HG03457 (cell line): Measurements from ENCODE around the gene FAM222B.
"Not testable (repeated sequence)": the region's sequence is repeated elsewhere in the genome, so short reads cannot be mapped to it uniquely, and the experiment has no call there.

ENCODE experiments used
- ATAC-seq: cut with Tn5 transposase; IDR thresholded peaks from one replicate; pipeline ENCODE4 v1.9.1; 2021; ENCODE audit warnings: moderate number of reproducible peaks; ENCODE audit not compliant: unreplicated experiment

Gene FAM222B

GRCh38 chr17:28873839-28874238 lies 31.2 kb upstream of the FAM222B start:
- ATAC-seq, result no peak

DNA sequence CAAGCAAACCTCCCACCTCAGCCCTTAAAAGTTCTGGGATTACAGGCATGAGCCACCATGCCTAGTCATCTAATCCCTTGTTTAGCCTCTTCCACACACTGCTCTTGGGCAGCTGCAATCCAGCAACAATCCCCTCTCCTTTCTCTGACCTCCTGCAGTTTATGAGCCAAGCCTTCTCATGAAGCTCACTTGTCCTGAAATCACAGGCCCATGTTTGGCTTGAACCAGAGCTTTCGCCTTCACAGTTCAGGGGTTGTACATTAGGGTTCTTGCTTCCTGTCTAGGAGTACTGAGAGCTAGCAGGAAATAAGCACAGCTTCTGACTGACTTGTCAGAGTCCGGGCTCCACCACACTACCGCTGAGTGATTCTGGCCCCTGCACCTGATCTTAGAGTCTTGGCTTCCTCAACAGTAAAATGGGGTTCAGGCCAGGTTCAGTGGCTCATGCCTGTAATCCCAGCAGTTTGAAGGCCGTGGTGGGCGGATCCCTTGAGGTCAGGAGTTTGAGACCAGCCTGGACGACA lies 28.5 kb upstream of the FAM222B start:
- no peak for ATAC-seq

DNA sequence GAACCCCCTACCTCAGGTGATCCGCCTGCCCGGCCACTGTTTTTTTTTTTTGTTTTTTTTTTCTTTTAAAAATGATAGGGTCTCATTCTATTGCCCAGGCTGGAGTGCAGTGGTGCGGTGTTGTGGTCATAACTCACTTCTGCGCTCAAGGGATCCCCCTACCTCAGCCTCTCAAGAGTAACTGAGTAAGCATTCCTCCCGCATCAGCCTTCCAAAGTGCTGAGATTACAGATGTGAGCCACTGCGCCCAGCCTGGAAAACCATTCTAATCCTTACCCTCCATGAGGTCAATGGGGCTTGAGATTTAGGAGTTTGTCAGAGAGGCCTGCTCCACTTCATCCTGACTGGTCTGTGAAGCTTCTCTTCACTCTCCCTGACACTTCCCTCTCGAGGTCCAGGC lies 24.7 kb upstream of the FAM222B start:
- no peak for ATAC-seq

DNA sequence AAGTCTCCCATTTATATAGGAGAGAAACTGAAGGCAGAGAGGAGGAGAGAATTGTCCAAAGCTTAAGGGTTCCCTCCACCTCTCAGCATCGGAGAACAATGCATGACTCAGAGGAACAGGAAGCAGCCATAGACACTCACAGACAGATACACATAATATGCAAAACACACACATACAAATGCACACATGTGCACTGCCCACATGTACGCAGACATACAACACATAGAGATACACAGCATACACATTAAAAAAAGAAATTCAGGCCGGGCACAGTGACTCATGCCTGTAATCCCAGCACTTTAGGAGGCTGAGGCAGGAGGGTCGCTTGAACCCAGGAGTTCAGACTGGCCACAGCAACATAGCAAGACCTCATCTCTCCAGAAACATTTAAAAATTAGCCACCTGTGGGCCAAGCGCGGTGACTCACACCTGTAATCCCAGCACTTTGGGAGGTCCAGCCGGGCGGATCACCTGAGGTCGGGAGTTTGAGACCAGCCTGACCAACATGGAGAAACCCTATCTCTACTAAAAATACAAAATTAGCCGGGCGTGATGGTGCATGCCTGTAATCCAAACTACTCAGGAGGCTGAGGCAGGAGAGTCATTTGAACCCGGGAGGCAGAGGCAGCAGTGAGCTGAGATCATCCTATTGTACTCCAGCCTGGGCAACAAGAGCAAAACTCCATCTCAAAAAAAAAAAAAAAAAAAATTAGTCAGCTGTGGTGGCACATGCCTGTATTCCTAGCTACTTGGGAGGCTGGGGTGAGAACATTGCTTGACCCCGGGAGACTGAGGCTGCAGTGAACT lies 23.6 kb upstream of the FAM222B start:
- no peak for ATAC-seq

DNA sequence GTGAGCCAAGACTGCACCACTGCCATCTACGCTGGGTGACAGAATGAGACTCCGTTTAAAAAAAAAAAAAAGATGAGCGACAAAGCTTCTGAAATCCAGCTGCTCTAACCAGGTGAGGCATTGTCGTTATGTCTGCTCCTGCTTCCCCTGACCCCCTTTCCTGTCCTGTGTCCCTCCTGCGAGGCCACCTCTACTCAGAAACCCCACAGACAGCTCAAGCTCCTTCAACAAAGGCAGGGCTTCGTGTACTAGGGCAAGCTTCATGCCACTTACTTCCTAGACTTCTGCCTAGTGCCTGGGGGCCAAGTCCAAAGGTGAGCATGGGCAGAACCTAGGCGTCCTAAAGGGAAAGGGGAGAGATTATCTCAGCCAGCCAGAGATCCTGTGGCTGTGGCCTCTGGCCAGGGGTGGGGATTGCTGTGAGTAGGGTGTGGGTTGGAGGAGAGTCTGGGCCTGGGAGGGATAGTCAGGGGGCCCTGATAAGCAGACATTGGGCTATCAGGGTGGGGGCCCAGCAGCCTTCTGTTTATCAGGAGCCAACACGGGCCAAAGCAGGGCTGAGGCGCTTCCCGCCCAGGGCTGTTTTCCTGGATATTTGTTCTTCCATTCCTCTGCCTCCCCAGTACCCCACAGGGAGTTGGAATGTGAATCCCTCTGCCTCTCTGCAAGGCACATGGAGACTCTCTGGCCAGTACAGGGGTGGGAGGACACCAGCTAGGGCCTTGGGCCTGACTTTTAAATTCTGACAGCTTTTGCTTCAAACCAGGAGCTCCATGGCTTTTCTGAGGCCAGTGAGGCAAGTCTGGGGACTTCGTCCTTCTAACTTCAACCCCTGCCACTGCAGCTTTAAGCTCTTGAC lies 22.6 kb upstream of the FAM222B start:
- no peak for ATAC-seq

DNA sequence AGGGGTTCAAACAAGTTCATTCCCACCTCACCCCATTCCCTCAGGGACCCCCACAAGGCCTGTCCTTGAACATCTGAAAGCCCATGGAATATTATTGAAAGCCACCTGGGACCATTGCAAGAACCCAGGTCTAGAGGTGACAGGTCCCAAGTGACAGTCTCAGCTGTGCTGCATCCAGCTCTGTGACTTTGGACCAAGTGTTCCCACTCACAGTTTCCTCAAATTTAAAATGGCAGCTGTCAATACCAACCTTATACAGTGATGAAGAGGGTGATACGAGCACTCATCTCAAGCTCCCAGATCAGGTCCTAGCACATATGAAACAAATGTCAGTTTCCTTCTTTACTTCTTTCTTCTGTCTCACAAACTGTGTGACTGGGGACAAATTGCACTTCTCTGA lies 21.4 kb upstream of the FAM222B start:
- ATAC-seq, result no peak

DNA sequence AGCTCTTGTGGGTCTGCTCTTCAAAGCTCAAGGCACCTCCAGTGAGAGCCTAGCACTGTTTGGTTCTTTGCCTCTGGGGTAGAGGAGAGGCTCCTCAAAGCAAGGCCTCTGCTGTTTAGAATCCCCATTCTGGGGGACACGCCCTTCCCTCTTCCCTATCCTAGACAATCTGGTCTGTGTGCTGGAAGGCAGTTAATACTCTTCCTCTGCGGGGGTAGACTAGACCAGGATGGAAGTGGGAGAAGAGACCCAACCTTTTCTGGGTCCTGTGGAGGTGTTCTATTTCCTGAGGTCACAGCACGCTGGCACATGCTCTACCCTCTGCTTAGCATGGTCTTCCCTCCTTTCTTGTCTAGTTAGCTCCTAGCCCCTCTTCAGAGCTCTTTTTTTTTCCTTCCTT lies 20.0 kb upstream of the FAM222B start:
- no peak for ATAC-seq

DNA sequence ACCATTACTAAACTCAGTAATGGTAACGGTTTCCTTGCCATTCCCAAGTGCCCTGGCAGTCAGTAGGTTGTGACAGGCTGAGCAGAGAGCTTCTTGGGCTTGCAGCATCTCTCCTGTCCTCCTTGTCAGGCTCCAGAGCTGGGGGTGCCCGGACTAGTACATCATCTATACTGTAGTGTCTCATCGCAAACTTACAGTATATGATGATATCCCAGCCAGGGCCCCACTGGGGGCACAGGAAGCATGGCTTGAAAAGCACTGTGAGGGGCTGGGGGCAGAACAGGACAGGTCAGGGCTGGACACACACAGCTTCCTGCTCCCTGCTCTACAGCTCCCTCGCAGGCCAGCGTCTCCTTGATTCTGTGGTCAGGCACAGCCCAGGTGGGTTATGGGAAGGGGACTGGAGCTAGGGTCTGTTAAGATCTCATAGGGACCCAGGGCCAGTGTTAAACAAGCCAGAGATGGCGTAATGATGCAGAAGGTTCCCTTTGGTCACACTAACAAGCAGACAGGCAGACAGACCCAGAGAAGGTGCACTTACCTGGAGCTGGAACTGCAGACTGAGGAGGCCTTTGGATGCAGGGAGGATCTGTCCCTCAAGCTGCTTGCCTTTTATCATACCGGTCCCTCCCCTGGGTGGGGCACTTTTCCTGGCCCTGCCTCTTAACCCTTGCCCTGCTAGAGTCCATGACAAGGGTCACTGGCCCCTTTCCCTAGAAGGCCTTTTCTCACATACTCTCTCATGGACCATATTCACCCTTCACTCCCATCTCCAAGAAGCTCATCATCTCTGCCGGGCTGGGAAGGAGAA lies 19.0 kb upstream of the FAM222B start:
- ATAC-seq, result no peak

- ATAC-seq, result no peak
These were observed 17.8 kb upstream of the FAM222B start for GRCh38 chr17:28860363-28860808.

- no peak for ATAC-seq
These were observed 16.3 kb upstream of the FAM222B start for GRCh38 chr17:28858801-28859355.

GRCh38 chr17:28857905-28858800 lies 15.6 kb upstream of the FAM222B start:
- ATAC-seq, result no peak

DNA sequence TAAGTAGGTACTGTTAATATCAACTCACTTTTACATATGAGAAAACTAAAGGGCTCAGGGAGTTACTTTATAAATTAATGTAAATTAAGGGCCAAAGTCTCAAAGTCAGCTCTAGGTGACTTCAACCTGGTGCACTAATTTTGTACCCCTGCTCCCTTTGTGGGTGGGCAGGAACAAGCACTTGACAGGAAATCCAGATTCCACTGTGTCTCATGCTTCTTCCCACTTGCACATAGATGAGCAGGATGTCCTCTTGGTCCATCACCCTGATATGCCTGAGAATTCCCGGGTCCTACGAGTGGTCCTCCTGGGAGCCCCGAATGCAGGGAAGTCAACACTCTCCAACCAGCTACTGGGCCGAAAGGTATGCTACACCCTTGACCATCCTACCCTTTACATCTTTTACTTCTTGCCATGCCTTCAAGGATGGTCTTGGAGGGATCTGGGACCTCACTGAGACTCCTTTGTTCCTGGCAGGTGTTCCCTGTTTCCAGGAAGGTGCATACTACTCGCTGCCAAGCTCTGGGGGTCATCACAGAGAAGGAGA lies 13.5 kb upstream of the FAM222B start:
- ATAC-seq, result no peak

DNA sequence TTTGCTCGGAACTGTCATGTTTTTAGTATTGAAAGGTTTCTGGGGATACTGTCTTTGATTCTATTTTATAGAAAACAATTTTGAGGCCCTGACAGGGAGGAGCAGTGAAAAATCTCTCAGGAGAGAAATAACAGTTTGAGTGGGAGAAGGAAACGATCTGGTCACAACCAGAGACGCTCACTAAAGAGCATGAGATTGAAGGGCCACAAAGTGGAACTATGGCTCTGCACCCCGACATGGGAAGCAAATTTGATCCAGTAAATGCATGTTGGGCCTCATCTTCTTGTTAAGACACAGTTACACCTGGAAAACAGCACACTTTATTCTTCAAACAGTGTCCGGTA lies 12.7 kb upstream of the FAM222B start:
- ATAC-seq, result no peak

DNA sequence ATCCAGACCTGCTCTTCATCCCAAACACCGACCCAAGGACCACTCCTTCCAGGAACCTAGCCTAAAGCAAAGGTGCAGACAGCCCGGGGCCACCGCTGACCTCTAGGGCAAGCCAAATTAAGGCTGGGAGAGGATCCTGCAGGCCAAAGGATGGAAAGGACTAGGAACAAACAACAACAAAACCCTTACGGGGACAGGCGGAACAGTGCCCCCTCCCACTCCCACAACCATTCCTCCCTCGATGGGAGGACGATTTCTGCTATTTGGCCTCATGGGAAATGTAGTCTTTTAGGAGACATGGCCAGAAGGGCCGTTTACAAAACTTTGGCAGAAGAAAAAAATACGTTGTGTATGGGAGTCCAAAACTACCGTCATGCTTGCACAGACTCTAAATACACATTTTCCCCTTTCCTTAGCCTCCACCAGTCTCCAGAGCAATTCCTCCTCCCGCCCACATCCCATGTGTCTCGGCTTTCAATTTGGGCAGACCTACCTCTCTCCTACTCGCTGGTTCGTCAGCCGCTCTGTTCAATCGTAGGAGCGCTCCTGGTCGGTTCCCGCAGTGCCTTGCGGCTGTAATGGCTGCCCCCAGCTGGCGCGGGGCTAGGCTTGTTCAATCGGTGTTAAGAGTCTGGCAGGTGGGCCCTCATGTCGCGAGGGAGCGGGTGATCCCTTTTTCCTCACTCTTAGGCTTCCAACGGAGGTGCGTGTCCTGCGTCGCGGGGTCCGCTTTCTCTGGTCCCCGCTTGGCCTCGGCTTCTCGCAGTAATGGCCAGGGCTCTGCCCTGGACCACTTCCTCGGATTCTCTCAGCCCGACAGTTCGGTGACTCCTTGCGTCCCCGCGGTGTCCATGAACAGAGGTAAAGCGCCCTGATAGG lies 12.1 kb upstream of the FAM222B start, which contains the start of gene ERAL1:
ERAL1 (plus strand) TSS at position 560 of the 879 bp plus-strand sequence; CDS start at position 579, 19 bp downstream.
- no peak for ATAC-seq

GRCh38 chr17:28853295-28853694 lies 10.7 kb upstream of the FAM222B start:
- no peak for ATAC-seq

- no peak for ATAC-seq
These were observed 6.7 kb upstream of the FAM222B start for GRCh38 chr17:28849281-28849680.

- not testable (repeated sequence) for ATAC-seq
These were observed 6.1 kb upstream of the FAM222B start for GRCh38 chr17:28848667-28849066.

- ATAC-seq, result not testable (repeated sequence)
These were observed 4.1 kb upstream of the FAM222B start for GRCh38 chr17:28846699-28847098.
